Right lobe of liver (tissue), 6 donors: ENCODE results near the gene TRNAU1AP. TPM values are rescaled to one million over a fixed set of nuclear protein-coding genes. Genes with fewer than 3 reads are reported as not detected.
A peak's percentile ranks its signal among the peaks of the same experiment; 100 is the strongest.
"Not testable (repeated sequence)": the region's sequence is repeated elsewhere in the genome, so short reads cannot be mapped to it uniquely, and the experiment has no call there.

Experiments
- ATAC-seq, 4 donors: fragments of 200-7000 bp; cut with Tn5 transposase; one replicate each; pipeline ENCODE4 v1.9.1; 2020; ENCODE audit warnings: mild to moderate bottlenecking in 4 of 4, moderate library complexity in 4 of 4
- DNase-seq, 3 donors: peaks; one replicate each; pipeline ENCODE4 v3.0.0-alpha.2; 2020
- H3K27ac ChIP-seq, 3 donors: fragments of 200-600 bp; one replicate each; pipeline ENCODE4 v1.8.0; 2022
- H3K27me3 ChIP-seq, 2 donors: fragments of 200-600 bp; one replicate each; pipeline ENCODE4 v1.8.0; 2022
- H3K36me3 ChIP-seq, 4 donors: fragments of 200-600 bp; sonication (generic) in 1 of 4; one replicate each; pipeline versions ENCODE4 v1.5.1 to v1.8.0; 2017 to 2022; ENCODE audit warnings: control low read depth in 1 of 4
- H3K4me1 ChIP-seq, 4 donors: fragments of 200-600 bp; sonication (generic) in 1 of 4; one replicate each; pipeline versions ENCODE4 v1.5.1 to v1.8.0; 2017 to 2022; ENCODE audit warnings: control low read depth in 1 of 4
- H3K4me3 ChIP-seq, 3 donors: fragments of 200-600 bp; one replicate each; pipeline ENCODE4 v1.8.0; 2022
- H3K9me3 ChIP-seq, 4 donors: fragments of 200-600 bp; sonication (generic) in 1 of 4; one replicate each; pipeline versions ENCODE4 v1.5.1 to v1.8.0; 2017 to 2022; ENCODE audit warnings: control low read depth in 1 of 4
- POLR2A ChIP-seq: fragments of 450-650 bp; IDR thresholded peaks from one replicate; pipeline ENCODE4 v1.6.1; 2017; ENCODE audit warnings: antibody characterized with exemption, mild to moderate bottlenecking
- WGBS: methylation state at CpG from one replicate; pipeline ENCODE4 v1.1.6; 2018; ENCODE audit warnings: low coverage, low lambda C conversion rate; ENCODE audit not compliant: insufficient coverage; ENCODE audit errors: missing lambda C conversion rate; 5-methylcytosine and 5-hydroxymethylcytosine counted together
- intact Hi-C, 2 donors: fragments of 100-400 bp; cut with DNase I; formaldehyde crosslinking; loops; one replicate each; pipeline versions ENCODE4 v1.11.2 to v1.14.1; 2022
- total RNA-seq, 6 experiments: library from RNA; depleted of rRNA in 2 of 6; stranded (reverse); fragments of >200 nt in 2 of 6; fragmentation: NEBNext Ultra II Directional in 3 of 6; extraction: Animal tissue kit (Norgen Biotek cat#: 25700) in 3 of 6; gene quantifications; one replicate each; pipeline versions ENCODE4 v1.1.0 to v1.2.4, GENCODE V29; 2016 to 2023
- TF ChIP-seq, protein P1 (sequence below), 4 donors: fragments of 200-600 bp in 3 of 4; fragments of 450-650 bp in 1 of 4; IDR thresholded peaks; one replicate each; pipeline versions ENCODE4 v1.5.1 to v1.8.0; 2016 to 2022; ENCODE audit warnings: antibody characterized with exemption in 4 of 4, mild to moderate bottlenecking in 2 of 4
- donor health status: DM: no; HTN: yes; CAD: no.
- donor health status: DM: no; HTN: no; CAD: no.
- donor health status: DM: no; HTN: no; CAD: no.
- donor health status: DM: no; HTN: yes; CAD: no.
- donor health status: DM: no; HTN: yes; CAD: no.

Gene TRNAU1AP
- total RNA-seq, 6 experiments from 2014 or later, result 5.2 to 14.8 (median 7.3) TPM

- no peak for DNase-seq
- Histone ChIP-seq H3K27ac (peak overlapping the region in 1 of 3 donors; percentile 81), H3K4me1 (peaks cover 0 to 5% (median 2%) of the 10 kb centered on the region in 4 donors), H3K9me3 (no peaks in the 10 kb centered on the region), H3K36me3 (peaks cover 3 to 22% (median 7%) of the 10 kb centered on the region in 4 donors), H3K4me3 (peak overlapping the region; percentile 69 to 75 (median 71)), H3K27me3 (no peaks in the 10 kb centered on the region)
- TF ChIP-seq, protein P1, sequence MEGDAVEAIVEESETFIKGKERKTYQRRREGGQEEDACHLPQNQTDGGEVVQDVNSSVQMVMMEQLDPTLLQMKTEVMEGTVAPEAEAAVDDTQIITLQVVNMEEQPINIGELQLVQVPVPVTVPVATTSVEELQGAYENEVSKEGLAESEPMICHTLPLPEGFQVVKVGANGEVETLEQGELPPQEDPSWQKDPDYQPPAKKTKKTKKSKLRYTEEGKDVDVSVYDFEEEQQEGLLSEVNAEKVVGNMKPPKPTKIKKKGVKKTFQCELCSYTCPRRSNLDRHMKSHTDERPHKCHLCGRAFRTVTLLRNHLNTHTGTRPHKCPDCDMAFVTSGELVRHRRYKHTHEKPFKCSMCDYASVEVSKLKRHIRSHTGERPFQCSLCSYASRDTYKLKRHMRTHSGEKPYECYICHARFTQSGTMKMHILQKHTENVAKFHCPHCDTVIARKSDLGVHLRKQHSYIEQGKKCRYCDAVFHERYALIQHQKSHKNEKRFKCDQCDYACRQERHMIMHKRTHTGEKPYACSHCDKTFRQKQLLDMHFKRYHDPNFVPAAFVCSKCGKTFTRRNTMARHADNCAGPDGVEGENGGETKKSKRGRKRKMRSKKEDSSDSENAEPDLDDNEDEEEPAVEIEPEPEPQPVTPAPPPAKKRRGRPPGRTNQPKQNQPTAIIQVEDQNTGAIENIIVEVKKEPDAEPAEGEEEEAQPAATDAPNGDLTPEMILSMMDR (IDR thresholded peaks at IDR 0.05), result no peak
- TF ChIP-seq POLR2A, result no peak
- 19% methylated on average over 5 of the region's 7 CpGs for WGBS
- ATAC-seq, result peak; percentile 5 to 34 (median 8)
- intact Hi-C loops, result no loop called here
These were observed 35.3 kb upstream of the TRNAU1AP start for GRCh38 chr1:28517649-28517999.

DNA sequence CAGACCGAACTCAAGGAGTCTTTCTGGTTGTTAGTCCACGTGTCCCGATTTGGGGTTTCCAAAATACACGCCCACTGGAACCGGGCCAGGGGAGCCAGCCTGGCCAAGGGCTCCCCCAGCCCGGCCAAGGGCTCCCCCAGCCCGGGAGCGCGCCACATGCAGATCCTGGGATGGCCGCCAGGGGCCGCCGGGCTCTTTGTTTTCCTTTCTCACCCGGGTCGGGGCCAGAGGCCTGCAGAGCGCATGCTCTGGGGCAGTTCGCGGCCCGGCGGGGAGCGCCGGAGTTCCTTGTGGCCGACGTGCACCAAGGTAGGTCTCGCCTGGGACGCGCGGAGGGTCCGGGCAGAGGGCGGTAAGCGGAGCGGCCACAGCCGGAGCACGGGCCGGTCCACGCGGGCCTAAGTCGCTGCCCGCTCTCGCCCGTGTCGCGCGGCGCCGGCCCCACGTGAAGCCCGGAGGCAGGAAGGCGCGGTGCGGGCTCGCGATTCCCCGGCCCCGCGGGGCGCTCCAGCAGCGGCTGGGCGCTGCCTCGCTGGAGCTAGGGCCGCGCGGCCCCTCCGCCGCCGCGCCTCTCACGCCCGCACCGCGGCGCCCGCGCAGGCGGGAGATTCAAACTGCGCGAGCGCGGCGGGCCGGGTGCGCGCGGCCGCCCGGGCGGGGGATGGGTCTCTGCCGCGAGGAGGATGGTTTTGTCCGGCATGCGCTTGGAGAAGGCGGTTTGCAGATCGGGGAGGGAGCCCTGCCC lies 34.7 kb upstream of the TRNAU1AP start:
- Histone ChIP-seq H3K9me3 (no peaks in the 10 kb centered on the region), H3K36me3 (peaks cover under 1 to 19% (median 4%) of the 10 kb centered on the region in 4 donors), H3K27me3 (no peaks in the 10 kb centered on the region), H3K4me1 (peaks cover 0 to 5% (median 2%) of the 10 kb centered on the region in 4 donors), H3K4me3 (peak overlapping the region; percentile 69 to 75 (median 71)), H3K27ac (peak overlapping the region; percentile 58 to 85 (median 81))
- DNase-seq, result peak; percentile 93 to 95 (median 94)
- intact Hi-C loops, result no loop called here
- 0% methylated on average over 8 of the region's 92 CpGs for whole genome bisulfite sequencing
- TF ChIP-seq POLR2A, result peak; percentile 78
- TF ChIP-seq, protein P1 (IDR thresholded peaks at IDR 0.05), result peak; percentile 96 to 99 (median 98)
- peak; percentile 82 to 96 (median 94) for ATAC-seq

GRCh38 chr1:28518745-28519341 lies 34.0 kb upstream of the TRNAU1AP start:
- H3K36me3 ChIP-seq, result peaks cover 0 to 12% (median 0%) of the 10 kb centered on the region in 4 donors
- peak overlapping the region; percentile 69 to 75 (median 71) for H3K4me3 ChIP-seq
- TF ChIP-seq POLR2A, result no peak
- TF ChIP-seq, protein P1 (IDR thresholded peaks at IDR 0.05), result no peak
- peak in 2 of 3 donors; percentile 42 to 55 for DNase-seq
- intact Hi-C loops, result no loop called here
- peak; percentile 15 to 34 (median 20) for ATAC-seq
- H3K9me3 ChIP-seq, result no peaks in the 10 kb centered on the region
- peaks cover 0 to 5% (median 2%) of the 10 kb centered on the region in 4 donors for H3K4me1 ChIP-seq
- H3K27me3 ChIP-seq, result no peaks in the 10 kb centered on the region
- WGBS, result 14% methylated on average over 17 of the region's 21 CpGs
- H3K27ac ChIP-seq, result peak overlapping the region in 1 of 3 donors; percentile 85

DNA sequence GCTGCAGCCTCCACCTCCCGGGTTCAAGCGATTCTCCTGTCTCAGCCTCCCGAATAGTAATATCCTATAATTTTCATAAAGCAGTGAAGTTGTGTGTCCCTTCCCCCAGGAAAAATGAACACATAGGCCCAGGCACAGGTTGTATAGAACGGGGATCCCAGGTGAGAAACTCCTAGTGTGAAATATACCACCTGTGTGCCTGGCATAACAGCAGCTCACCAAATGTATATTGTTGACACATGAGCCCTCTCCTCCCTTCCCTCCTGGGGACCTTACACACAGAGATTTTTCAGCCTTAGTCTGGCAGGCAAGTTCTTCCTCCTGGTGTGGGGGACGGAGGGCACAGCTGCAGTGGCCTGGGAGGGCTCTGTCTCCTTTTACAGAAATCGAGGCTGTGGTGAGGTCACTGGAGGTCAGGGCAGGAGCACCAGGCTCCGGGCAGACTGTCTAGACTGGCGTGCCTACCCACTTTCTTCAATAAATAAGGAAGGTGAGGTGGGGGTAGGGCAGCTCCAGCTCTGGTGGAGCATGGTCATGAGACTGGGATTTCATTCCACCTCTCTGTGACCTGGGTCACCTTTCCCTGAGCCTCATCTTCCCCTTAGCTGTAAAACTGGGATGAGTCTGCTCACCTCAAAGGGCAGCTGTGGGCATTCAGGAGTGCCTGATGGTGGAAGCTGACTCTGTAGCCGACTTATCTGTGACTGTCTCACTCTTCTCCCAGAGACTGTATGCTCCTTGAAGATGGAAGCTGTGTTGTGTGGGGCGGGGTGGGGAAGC lies 32.7 kb upstream of the TRNAU1AP start:
- H3K9me3 ChIP-seq, result no peaks in the 10 kb centered on the region
- H3K27me3 ChIP-seq, result no peaks in the 10 kb centered on the region
- intact Hi-C loops, result loop anchor here in 1 of 2 donors (5.0 kb wide), 1 partner anchor 82 kb away; no protein-coding TSS in a partner anchor
- H3K4me3 ChIP-seq, result no peak overlapping the region
- H3K4me1 ChIP-seq, result peaks cover 0 to 5% (median 2%) of the 10 kb centered on the region in 4 donors
- DNase-seq (no peak), ATAC-seq (no peak)
- H3K27ac ChIP-seq, result no peak overlapping the region
- H3K36me3 ChIP-seq, result peaks cover 0 to 2% (median 0%) of the 10 kb centered on the region in 4 donors
- 67% methylated on average over 4 of the region's 10 CpGs for WGBS
- no peak for TF ChIP-seq POLR2A
- TF ChIP-seq, protein P1 (IDR thresholded peaks at IDR 0.05), result no peak

- intact Hi-C loops, result loop anchor here in 1 of 2 donors (5.0 kb wide), 1 partner anchor 82 kb away; no protein-coding TSS in a partner anchor
- 93% methylated on average over 4 of the region's 12 CpGs for WGBS
These were observed 32.1 kb upstream of the TRNAU1AP start for GRCh38 chr1:28520796-28521195.

More at GRCh38 chr1:28520796-28521195, 32.1 kb upstream of the TRNAU1AP start:
- not testable (repeated sequence) for H3K27ac ChIP-seq, H3K4me1 ChIP-seq, H3K27me3 ChIP-seq, DNase-seq, ATAC-seq, H3K36me3 ChIP-seq, H3K9me3 ChIP-seq, H3K4me3 ChIP-seq
